HUDEP-2 (cell line): ENCODE data around the gene CREM.
A peak's percentile ranks its signal among the peaks of the same experiment; 100 is the strongest.
"Not testable (repeated sequence)": the region's sequence is repeated elsewhere in the genome, so short reads cannot be mapped to it uniquely, and the experiment has no call there.

ENCODE experiments used
- DNase-seq, 76 experiments: peaks; one replicate each; lab custom pipeline; 2025; ENCODE audit not compliant: unreplicated experiment in 76 of 76; lab: John Stamatoyannopoulos, UW

Gene CREM

GRCh38 chr10:35191523-35191922 is 64.9 kb downstream of the CREM start:
- peak in 1 of 76 experiments; percentile 2 for DNase-seq

GRCh38 chr10:35192645-35193249 is 66.1 kb downstream of the CREM start:
- DNase-seq = no peak

GRCh38 chr10:35194471-35194870 is 67.8 kb downstream of the CREM start:
- DNase-seq = no peak

DNA sequence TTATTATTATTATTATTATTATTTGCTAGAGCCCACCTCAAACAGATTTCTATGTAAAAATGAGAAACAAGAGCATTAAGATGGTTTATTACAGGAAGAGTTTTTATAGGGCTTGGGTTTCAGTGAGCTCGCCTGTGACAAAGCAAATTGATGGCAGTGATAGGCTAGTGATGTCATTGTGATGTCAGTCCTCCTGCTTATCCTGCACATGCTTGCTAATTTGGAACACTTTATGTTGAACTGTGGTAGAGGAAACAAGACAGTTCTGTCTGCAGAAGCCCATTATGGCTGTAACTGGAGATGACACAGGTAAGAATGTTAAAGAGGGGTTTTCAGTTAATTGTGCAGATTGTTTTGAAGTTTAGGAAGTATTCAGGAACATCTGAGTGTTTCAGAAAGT is 68.3 kb downstream of the CREM start:
- DNase-seq = peak in 1 of 76 experiments; percentile 19

DNA sequence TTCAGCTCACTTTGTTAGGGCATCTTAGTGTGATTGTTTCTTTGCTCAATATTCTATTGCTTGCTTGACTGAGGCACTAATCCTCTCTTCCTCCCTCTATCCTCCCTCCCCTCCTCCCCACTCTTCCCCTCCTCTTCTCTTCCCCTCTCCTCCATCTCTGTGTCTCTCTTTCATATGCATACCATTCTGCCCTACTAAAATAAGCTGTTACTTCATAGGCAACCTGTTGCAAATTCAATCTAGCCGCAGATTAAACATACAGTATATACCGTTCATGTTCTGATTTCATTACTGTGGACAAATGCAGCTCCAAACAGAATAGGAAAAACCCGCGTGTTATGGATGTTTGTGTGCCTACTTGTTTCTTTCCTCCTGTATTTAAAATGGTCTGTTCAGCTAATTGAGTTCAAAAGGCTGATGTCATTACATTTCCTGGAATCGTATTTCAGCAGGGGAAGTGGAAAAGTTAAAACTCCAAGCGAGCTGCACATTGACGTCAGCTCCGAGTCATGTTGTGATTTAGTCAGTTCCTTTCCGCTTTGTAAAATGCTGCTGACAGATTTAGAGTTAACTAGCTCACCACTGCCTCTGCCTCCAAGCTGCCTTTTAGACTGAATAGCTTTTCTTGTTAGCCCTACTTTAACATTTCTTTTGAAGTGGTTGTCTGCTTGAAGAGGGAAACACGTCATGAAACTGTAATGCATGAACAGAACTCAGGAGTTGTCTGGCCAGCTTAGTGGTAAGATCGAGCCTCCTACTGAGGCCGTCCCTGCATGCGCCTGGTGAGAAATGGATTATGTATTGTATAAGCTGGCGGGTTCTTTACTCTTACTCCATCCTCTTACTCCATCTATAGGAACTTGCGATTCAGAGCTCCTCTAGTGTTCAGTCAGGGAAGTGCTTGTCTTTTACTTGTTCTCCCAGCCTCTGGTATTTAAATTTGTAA is 69.0 kb downstream of the CREM start:
- peak in 42 of 76 experiments; percentile 3 to 65 (median 32) for DNase-seq

DNA sequence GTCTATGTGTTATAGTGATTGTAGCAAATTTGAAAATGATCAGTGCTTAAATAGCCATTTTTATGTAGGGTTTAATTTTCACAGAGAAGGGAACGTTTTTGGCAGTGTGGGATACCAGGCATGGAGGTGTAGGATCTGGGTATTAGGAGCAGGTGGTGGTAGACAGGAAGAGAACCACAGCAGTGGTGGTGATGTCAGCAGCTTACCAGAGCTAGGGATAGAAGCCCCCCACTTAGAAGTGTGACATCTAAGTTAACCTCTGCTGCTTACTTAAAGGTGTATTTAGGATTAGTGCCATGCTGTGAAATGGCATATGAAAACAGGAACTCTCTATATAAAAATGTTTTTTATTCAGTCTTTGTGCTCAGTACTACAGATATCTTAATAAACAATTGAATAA is 73.8 kb downstream of the CREM start:
- no peak for DNase-seq

GRCh38 chr10:35201234-35201633 is 74.6 kb downstream of the CREM start:
- DNase-seq = no peak

- no peak for DNase-seq
Observed at GRCh38 chr10:35202050-35202449, 75.4 kb downstream of the CREM start.

DNA sequence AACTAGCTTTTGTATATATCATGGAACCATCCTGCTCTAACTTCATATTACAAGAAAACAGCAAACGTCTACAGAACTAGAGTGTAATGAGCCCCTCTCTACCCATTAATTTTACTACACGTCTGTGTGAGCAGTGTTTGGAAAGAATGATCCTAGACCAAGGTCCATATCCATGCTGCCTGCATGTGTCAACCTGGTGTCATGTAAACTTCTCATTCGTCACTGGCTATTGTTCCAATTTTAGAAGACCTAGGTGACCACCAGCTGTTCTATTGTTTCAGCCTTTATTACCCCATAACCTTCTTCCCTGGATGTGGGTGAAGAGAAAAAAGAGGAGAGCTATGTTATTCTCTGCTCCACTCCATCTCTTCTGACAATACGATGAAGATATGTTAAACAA is 77.1 kb downstream of the CREM start:
- no peak for DNase-seq

GRCh38 chr10:35204650-35205319 is 78.1 kb downstream of the CREM start:
- peak in 4 of 76 experiments; percentile 2 to 20 (median 11) for DNase-seq

DNA sequence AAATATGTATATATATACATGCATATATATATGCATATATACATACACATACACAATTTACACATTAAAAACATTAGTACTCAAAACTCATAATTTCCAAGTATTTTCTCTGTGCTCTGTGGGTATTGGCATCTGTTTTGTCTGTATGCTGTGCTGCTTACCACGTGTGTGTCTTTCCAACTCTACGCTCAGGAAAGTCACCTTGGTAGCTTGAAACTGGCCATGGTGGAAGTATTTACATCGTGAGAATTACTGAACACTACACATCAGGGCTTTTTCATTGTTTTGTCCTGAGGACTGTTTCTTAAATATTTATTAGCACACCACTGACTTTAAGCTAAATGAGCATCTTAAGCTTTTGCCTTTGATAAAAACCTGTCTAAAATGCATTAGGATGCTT is 79.6 kb downstream of the CREM start:
- DNase-seq = no peak

- DNase-seq = no peak
Observed at GRCh38 chr10:35208536-35208935, 81.9 kb downstream of the CREM start.

- DNase-seq = no peak
Observed at GRCh38 chr10:35208949-35209613, 82.4 kb downstream of the CREM start.

- DNase-seq = no peak
Observed at GRCh38 chr10:35210961-35211360, 84.3 kb downstream of the CREM start.

DNA sequence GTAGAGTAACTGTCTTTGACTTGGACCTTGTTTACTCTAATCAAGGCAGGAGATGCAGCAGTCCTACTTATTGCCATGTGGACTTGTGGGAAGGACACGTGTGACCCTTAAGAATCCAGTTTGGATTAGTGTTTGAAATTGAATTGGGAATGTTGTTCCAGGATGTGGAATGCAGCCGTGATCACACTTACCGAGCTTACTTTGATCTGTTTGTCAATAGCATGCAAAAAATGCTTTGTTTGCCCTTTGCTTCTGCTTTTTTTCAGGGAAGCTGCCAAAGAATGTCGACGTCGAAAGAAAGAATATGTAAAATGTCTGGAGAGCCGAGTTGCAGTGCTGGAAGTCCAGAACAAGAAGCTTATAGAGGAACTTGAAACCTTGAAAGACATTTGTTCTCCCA is 84.7 kb downstream of the CREM start:
- no peak for DNase-seq

GRCh38 chr10:35212856-35213255 is 86.2 kb downstream of the CREM start:
- no peak for DNase-seq

- DNase-seq = no peak
Observed at GRCh38 chr10:35213699-35214098, 87.1 kb downstream of the CREM start.

GRCh38 chr10:35214607-35215020 is 88.0 kb downstream of the CREM start:
- no peak for DNase-seq

DNA sequence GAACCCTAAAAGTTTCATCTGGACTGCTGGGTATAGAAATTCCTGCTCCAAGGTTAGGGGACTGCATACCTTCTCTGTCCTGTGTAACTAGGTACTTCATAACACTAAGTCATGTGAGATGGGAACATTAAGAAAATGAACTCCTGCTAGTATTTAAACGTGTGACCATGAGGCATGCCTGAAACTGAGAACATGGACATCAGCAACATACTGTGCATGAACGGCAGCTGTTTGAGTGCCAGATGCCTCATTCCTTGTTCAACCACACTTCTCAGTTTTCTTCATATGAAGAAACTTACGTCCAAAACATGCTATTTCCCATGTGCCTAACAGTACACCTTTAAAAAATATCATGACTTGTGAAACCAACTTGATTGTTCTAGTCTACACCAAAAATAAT is 88.5 kb downstream of the CREM start:
- DNase-seq = no peak

DNA sequence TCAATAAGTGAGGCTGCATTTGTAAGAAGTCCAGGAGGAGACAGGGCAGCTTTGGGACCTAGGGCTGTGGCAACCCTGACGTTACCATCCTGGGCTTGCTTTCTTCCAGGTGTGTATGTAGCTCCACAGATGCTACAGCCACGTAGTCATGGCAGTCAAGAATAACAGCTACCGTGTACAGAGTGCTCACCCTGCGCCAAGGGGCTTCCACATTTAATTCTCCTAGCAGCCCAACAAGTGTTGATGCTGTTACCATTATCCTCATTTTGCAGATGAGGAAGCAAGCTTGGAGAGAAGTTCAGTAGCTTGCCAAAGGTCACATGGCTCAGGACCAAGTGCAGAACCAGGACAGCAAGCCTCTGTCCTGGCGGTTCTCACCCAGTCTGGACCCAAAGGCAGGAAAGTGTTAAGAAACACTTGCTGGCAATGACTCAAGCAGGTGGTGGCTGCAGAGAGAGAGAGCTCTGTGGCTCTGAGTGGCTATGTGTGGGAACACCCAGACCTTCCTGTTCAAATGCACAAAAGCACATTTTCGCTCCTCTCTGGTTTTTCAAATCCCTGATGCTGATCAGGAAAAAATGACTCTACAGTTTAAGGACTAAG is 89.8 kb downstream of the CREM start:
- DNase-seq = no peak

DNA sequence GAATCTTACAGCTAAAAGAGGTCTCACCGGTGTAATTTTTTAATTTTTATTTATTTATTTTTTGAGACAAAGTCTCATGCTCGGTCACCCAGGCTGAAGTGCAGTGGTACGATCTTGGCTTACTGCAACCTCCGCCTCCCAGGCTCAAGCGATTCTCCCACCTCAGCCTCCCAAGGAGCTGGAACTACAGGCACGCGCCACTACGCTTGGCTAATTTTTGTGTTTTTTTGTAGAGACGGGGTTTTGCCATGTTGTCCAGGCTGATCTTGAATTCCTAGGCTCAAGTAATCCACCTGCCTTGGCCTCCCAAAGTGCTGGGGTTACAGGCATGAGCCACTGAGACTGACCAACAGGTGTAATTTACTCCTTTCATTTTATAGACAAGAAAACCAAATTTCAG is 90.3 kb downstream of the CREM start:
- not testable (repeated sequence) for DNase-seq
